Measurements from ENCODE around the gene CYP17A1. TPM values are rescaled to one million over a fixed set of nuclear protein-coding genes. Genes with fewer than 3 reads are reported as not detected.

The CYP17A1 gene
- polyA plus RNA-seq, 1 experiment, result not detected

- ChIA-PET CTCF (interaction anchor here (1.4 kb wide), 1 partner anchor 87 kb away, joined by 4 read pairs; no protein-coding TSS in a partner anchor), POLR2A (no interaction called here)
- no peak for DNase-seq (ENCODE audit: low read depth)
- H3K27me3 ChIP-seq (ENCODE audit: control insufficient read depth, insufficient read depth, low read length), result no peaks in the 10 kb centered on the region
- TF ChIP-seq, protein P1, sequence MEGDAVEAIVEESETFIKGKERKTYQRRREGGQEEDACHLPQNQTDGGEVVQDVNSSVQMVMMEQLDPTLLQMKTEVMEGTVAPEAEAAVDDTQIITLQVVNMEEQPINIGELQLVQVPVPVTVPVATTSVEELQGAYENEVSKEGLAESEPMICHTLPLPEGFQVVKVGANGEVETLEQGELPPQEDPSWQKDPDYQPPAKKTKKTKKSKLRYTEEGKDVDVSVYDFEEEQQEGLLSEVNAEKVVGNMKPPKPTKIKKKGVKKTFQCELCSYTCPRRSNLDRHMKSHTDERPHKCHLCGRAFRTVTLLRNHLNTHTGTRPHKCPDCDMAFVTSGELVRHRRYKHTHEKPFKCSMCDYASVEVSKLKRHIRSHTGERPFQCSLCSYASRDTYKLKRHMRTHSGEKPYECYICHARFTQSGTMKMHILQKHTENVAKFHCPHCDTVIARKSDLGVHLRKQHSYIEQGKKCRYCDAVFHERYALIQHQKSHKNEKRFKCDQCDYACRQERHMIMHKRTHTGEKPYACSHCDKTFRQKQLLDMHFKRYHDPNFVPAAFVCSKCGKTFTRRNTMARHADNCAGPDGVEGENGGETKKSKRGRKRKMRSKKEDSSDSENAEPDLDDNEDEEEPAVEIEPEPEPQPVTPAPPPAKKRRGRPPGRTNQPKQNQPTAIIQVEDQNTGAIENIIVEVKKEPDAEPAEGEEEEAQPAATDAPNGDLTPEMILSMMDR (IDR thresholded peaks at IDR 0.05; ENCODE audit: insufficient read depth, low read depth, low read length), result no peak
- H3K4me3 ChIP-seq (ENCODE audit: low read depth, low read length), result no peak overlapping the region
- H3K36me3 ChIP-seq (ENCODE audit: control insufficient read depth, insufficient read depth, low read length), result peaks cover 27% of the 10 kb centered on the region
Measured at GRCh38 chr10:102814873-102815661, 22.1 kb downstream of the CYP17A1 start.

GRCh38 chr10:102814453-102814871 lies 22.8 kb downstream of the CYP17A1 start:
- Histone ChIP-seq H3K4me3 (ENCODE audit: low read depth, low read length) (no peak overlapping the region), H3K36me3 (ENCODE audit: control insufficient read depth, insufficient read depth, low read length) (peaks cover 32% of the 10 kb centered on the region), H3K27me3 (ENCODE audit: control insufficient read depth, insufficient read depth, low read length) (no peaks in the 10 kb centered on the region)
- DNase-seq (ENCODE audit: low read depth), result no peak
- CTCF ChIA-PET, result no interaction called here
- TF ChIP-seq, protein P1 (IDR thresholded peaks at IDR 0.05; ENCODE audit: insufficient read depth, low read depth, low read length), result no peak
- POLR2A ChIA-PET, result no interaction called here

GRCh38 chr10:102813734-102814452 lies 23.3 kb downstream of the CYP17A1 start:
- H3K27me3 ChIP-seq (ENCODE audit: control insufficient read depth, insufficient read depth, low read length), result no peaks in the 10 kb centered on the region
- TF ChIP-seq, protein P1 (IDR thresholded peaks at IDR 0.05; ENCODE audit: insufficient read depth, low read depth, low read length), result no peak
- ChIA-PET CTCF (no interaction called here), POLR2A (no interaction called here)
- DNase-seq (ENCODE audit: low read depth), result no peak
- peaks cover 32% of the 10 kb centered on the region for H3K36me3 ChIP-seq (ENCODE audit: control insufficient read depth, insufficient read depth, low read length)
- no peak overlapping the region for H3K4me3 ChIP-seq (ENCODE audit: low read depth, low read length)

DNA sequence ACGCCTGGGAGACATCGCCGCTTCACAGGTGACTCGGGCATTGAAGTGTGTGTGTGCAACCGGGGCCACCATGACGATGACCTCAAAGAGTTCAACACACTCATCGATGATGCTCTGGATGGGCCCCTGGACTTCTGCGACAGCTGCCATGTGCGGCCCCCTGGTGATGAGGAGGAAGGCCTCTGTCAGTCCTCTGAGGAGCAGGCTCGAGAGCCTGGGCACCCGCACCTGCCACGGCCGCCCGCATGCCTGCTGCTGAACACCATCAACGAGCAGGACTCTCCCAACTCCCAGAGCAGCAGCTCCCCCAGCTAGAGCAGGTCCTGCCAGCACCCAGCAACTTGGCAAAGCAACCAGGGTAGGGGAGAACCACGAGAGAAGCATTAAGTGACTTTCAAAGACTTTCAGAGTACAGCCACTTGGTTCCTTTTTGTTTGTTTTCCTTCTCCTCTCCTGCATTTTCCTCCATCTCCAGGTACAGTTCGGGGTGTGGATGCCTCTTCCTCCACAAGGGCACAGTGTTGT lies 24.1 kb downstream of the CYP17A1 start:
- ChIA-PET CTCF (no interaction called here), POLR2A (no interaction called here)

More for the DNA sequence above, 24.1 kb downstream of the CYP17A1 start:
- DNase-seq (ENCODE audit: low read depth), result no peak
- Histone ChIP-seq H3K36me3 (ENCODE audit: control insufficient read depth, insufficient read depth, low read length) (peaks cover 32% of the 10 kb centered on the region), H3K27me3 (ENCODE audit: control insufficient read depth, insufficient read depth, low read length) (no peaks in the 10 kb centered on the region), H3K4me3 (ENCODE audit: low read depth, low read length) (no peak overlapping the region)
- TF ChIP-seq, protein P1 (IDR thresholded peaks at IDR 0.05; ENCODE audit: insufficient read depth, low read depth, low read length), result no peak

Data from BJ (cell line).